OCI-LY1 (cell line): Measurements from ENCODE around the gene FITM2.

Source experiments
- H2AFZ ChIP-seq: fragments of 200-600 bp; sonication (generic), shearing (Covaris generic); 2 replicates; pipeline ENCODE4 v1.6.0; 2014; ENCODE audit warnings: antibody characterized with exemption, mild to moderate bottlenecking, low read length
- H3F3A ChIP-seq: fragments of 200-600 bp; sonication (generic), shearing (Covaris generic); 2 replicates; pipeline ENCODE4 v1.6.0; 2014; ENCODE audit warnings: mild to moderate bottlenecking, antibody characterized with exemption, low read length, moderate library complexity; ENCODE audit not compliant: insufficient read depth
- H3K27ac ChIP-seq: fragments of 200-600 bp; sonication (generic); 2 replicates; pipeline ENCODE4 v1.5.1; 2014; ENCODE audit warnings: low read length, mixed run types, mild to moderate bottlenecking, low read depth; ENCODE audit not compliant: poor library complexity, severe bottlenecking
- H3K27me3 ChIP-seq: fragments of 200-600 bp; sonication (generic); 2 replicates; pipeline ENCODE4 v1.6.0; 2014; ENCODE audit warnings: antibody characterized with exemption, mild to moderate bottlenecking, low read length, moderate library complexity; ENCODE audit not compliant: insufficient read depth
- H3K36me3 ChIP-seq: fragments of 200-600 bp; sonication (generic); 2 replicates; pipeline ENCODE4 v1.6.1; 2014; ENCODE audit warnings: mild to moderate bottlenecking, antibody characterized with exemption, low read length, moderate library complexity, mixed read lengths; ENCODE audit not compliant: insufficient read depth
- H3K4me1 ChIP-seq: fragments of 200-600 bp; sonication (generic); 2 replicates; pipeline ENCODE4 v1.5.1; 2014; ENCODE audit warnings: mild to moderate bottlenecking, low read length, moderate library complexity; ENCODE audit not compliant: insufficient read depth, severe bottlenecking
- H3K4me2 ChIP-seq: fragments of 200-600 bp; sonication (generic), shearing (Covaris generic); 2 replicates; pipeline ENCODE4 v1.6.1; 2014; ENCODE audit warnings: low read length
- H3K4me3 ChIP-seq: fragments of 200-600 bp; sonication (generic); 2 replicates; pipeline ENCODE4 v1.5.1; 2014; ENCODE audit warnings: low read length, low read depth, mild to moderate bottlenecking, mixed read lengths; ENCODE audit not compliant: poor library complexity, severe bottlenecking
- H3K79me2 ChIP-seq: fragments of 200-600 bp; shearing (Covaris generic); 2 replicates; pipeline ENCODE4 v1.6.1; 2016; ENCODE audit warnings: mixed run types, low read length, mixed read lengths; ENCODE audit not compliant: insufficient read depth
- H3K9ac ChIP-seq: fragments of 200-600 bp; sonication (generic), shearing (Covaris generic); 2 replicates; pipeline ENCODE4 v1.6.1; 2014; ENCODE audit warnings: mild to moderate bottlenecking, low read length, mixed read lengths
- H3K9me2 ChIP-seq: fragments of 200-600 bp; sonication (generic), shearing (Covaris generic); 2 replicates; pipeline ENCODE4 v1.6.1; 2014; ENCODE audit warnings: low read depth, mild to moderate bottlenecking, low read length, mixed read lengths
- H3K9me3 ChIP-seq: fragments of 200-600 bp; shearing (Covaris generic); 2 replicates; pipeline ENCODE4 v1.6.1; 2014; ENCODE audit warnings: low read length, mixed read lengths
- H4K20me1 ChIP-seq: fragments of 200-600 bp; sonication (generic), shearing (Covaris generic); 2 replicates; pipeline ENCODE4 v1.6.0; 2016; ENCODE audit warnings: mild to moderate bottlenecking, low read length; ENCODE audit not compliant: insufficient read depth
- CTCF ChIP-seq: fragments of 200-600 bp; sonication (generic), shearing (Covaris generic); IDR thresholded peaks from 2 replicates; pipeline ENCODE4 v1.5.1; 2017; ENCODE audit warnings: mild to moderate bottlenecking, antibody characterized with exemption, low read length, moderate library complexity, mixed read lengths
- EZH2 ChIP-seq: fragments of 200-600 bp; sonication (generic), shearing (Covaris generic); IDR thresholded peaks from 2 replicates; pipeline ENCODE4 v1.8.0; 2017; ENCODE audit warnings: borderline replicate concordance, mixed run types, mild to moderate bottlenecking, antibody characterized with exemption, low read length, moderate library complexity, mixed read lengths

The FITM2 gene

GRCh38 chr20:44355498-44356352 lies 44.7 kb upstream of the FITM2 start, which contains the start of gene HNF4A:
HNF4A (plus strand) TSS chr20:44355699; CDS start chr20:44355805, 106 bp downstream.
- Histone ChIP-seq H3K4me3 (no peak within 1 kb of the TSS), H3K9me2 (no peaks in the 10 kb centered on the region), H3K4me2 (no peak within 1 kb of the TSS), H2AFZ (no peak within 1 kb of the TSS), H3K4me1 (no peaks in the 10 kb centered on the region), H4K20me1 (no peaks in the 10 kb centered on the region), H3K9me3 (no peaks in the 10 kb centered on the region), H3K36me3 (no peaks in the 10 kb centered on the region), H3K27me3 (0 out of 2 replicates have a peak, but pooled peaks cover 3% of the 10 kb centered on the region), H3F3A (no peaks in the 10 kb centered on the region), H3K27ac (no peak within 1 kb of the TSS), H3K79me2 (no peaks in the 10 kb centered on the region), H3K9ac (no peak within 1 kb of the TSS)
- TF ChIP-seq CTCF, result no peak
- no peak for TF ChIP-seq EZH2

GRCh38 chr20:44354979-44355497 lies 44.0 kb upstream of the FITM2 start:
- Histone ChIP-seq H3K9ac (no peak overlapping the region), H3K4me1 (no peaks in the 10 kb centered on the region), H3K4me3 (no peak overlapping the region), H3K79me2 (no peaks in the 10 kb centered on the region), H3K27ac (no peak overlapping the region), H3K4me2 (no peak overlapping the region), H4K20me1 (no peaks in the 10 kb centered on the region), H3F3A (no peaks in the 10 kb centered on the region), H3K36me3 (no peaks in the 10 kb centered on the region), H3K9me2 (no peaks in the 10 kb centered on the region), H3K27me3 (0 out of 2 replicates have a peak, but pooled peaks cover 3% of the 10 kb centered on the region), H3K9me3 (no peaks in the 10 kb centered on the region), H2AFZ (no peak overlapping the region)
- TF ChIP-seq EZH2 (no peak), CTCF (no peak)

GRCh38 chr20:44350567-44350966 lies 39.6 kb upstream of the FITM2 start:
- Histone ChIP-seq H3K9ac (no peak overlapping the region), H3K9me2 (no peaks in the 10 kb centered on the region), H2AFZ (no peak overlapping the region), H3K36me3 (no peaks in the 10 kb centered on the region), H3F3A (no peaks in the 10 kb centered on the region), H4K20me1 (no peaks in the 10 kb centered on the region), H3K79me2 (no peaks in the 10 kb centered on the region), H3K4me2 (no peak overlapping the region), H3K27ac (no peak overlapping the region), H3K4me3 (no peak overlapping the region), H3K9me3 (no peaks in the 10 kb centered on the region), H3K27me3 (no peaks in the 10 kb centered on the region; the same call in 1 of the 2 replicates), H3K4me1 (no peaks in the 10 kb centered on the region)
- TF ChIP-seq CTCF (no peak), EZH2 (no peak)
